Transverse colon (tissue), 4 donors: ENCODE results near the gene DNAH11.

Source experiments
- POLR2AphosphoS5 ChIP-seq, 3 donors: sonication (generic); formaldehyde crosslinking; IDR thresholded peaks; one replicate each; pipeline ENCODE4 v1.6.1; 2016; ENCODE audit warnings: antibody characterized with exemption in 3 of 3
- TF ChIP-seq, protein P1 (sequence below), 5 experiments: fragments of 200-600 bp in 3 of 5; fragments of 450-650 bp in 2 of 5; sonication (generic) in 3 of 5; IDR thresholded peaks; 1 replicate in 2 of 5; 2 replicates in 3 of 5; pipeline ENCODE4 v1.5.1; 2016 to 2017; ENCODE audit warnings: antibody characterized with exemption in 5 of 5, inconsistent platforms in 3 of 5, mild to moderate bottlenecking in 2 of 5, moderate library complexity in 1 of 5

DNA sequence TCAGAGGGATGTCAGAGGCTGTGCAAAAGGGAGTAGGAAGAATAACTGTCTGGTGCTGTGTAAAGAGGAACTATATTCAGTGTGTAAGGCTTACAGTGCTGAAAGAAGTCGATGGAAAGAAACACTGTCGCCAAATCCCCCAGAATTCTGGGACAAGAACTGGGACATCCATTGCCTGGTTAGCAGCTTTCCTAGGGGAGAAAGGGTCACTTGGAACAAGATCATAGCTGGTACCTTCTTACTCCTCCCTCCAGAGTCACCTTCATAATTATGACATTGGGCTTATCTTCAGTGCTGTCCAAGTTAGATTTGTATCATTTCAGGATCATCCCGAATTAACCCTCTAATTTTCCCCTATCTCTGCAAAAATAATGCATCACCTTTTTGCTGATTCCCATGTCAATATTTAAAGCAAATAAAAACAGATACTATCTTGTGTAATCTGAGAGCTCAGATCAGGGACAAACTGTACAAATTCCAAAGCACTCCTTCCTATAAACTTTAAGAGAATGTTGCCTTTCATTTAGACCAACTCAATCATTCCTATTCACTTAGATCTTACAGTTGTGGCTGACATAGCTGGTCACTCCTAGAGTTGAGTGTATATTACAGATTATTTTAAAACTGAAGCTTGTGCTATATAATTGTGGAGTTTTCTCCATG is 96.5 kb downstream of the DNAH11 start:
- no peak for TF ChIP-seq POLR2AphosphoS5 (IDR thresholded peaks at IDR 0.05)
- TF ChIP-seq, protein P1, sequence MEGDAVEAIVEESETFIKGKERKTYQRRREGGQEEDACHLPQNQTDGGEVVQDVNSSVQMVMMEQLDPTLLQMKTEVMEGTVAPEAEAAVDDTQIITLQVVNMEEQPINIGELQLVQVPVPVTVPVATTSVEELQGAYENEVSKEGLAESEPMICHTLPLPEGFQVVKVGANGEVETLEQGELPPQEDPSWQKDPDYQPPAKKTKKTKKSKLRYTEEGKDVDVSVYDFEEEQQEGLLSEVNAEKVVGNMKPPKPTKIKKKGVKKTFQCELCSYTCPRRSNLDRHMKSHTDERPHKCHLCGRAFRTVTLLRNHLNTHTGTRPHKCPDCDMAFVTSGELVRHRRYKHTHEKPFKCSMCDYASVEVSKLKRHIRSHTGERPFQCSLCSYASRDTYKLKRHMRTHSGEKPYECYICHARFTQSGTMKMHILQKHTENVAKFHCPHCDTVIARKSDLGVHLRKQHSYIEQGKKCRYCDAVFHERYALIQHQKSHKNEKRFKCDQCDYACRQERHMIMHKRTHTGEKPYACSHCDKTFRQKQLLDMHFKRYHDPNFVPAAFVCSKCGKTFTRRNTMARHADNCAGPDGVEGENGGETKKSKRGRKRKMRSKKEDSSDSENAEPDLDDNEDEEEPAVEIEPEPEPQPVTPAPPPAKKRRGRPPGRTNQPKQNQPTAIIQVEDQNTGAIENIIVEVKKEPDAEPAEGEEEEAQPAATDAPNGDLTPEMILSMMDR (IDR thresholded peaks at IDR 0.05) = no peak
